ENCODE data around the gene CCDC24.

CCDC24 gene

GRCh38 chr1:44044071-44044801 lies 52.8 kb downstream of the CCDC24 start:
- DNase-seq = no peak

GRCh38 chr1:44045064-44045463 lies 53.7 kb downstream of the CCDC24 start:
- DNase-seq = no peak
